Suprapubic skin (tissue), 4 donors: Measurements from ENCODE around the gene NCBP2L. TPM values are rescaled to one million over a fixed set of nuclear protein-coding genes. Genes with fewer than 3 reads are reported as not detected.

Source experiments
- DNase-seq, 2 donors: peaks; one replicate each; pipeline ENCODE4 v3.0.0-alpha.2; 2019; ENCODE audit warnings: low spot score in 2 of 2
- H3K27ac ChIP-seq: fragments of 200-600 bp; sonication (generic); one replicate; pipeline ENCODE4 v1.5.1; 2019
- H3K27me3 ChIP-seq: fragments of 200-600 bp; sonication (generic); one replicate; pipeline ENCODE4 v1.5.1; 2019
- H3K36me3 ChIP-seq: fragments of 200-600 bp; sonication (generic); one replicate; pipeline ENCODE4 v1.5.1; 2019
- H3K4me1 ChIP-seq: fragments of 200-600 bp; sonication (generic); one replicate; pipeline ENCODE4 v1.5.1; 2019
- H3K4me3 ChIP-seq: fragments of 200-600 bp; sonication (generic); one replicate; pipeline ENCODE4 v1.5.1; 2019; ENCODE audit warnings: mild to moderate bottlenecking
- H3K9me3 ChIP-seq: fragments of 200-600 bp; sonication (generic); one replicate; pipeline ENCODE4 v1.5.1; 2019
- CTCF ChIP-seq, 2 donors: fragments of 200-600 bp in 1 of 2; fragments of 450-650 bp in 1 of 2; sonication (generic) in 1 of 2; IDR thresholded peaks; one replicate each; pipeline ENCODE4 v1.5.1; 2016 to 2019; ENCODE audit warnings: antibody characterized with exemption in 2 of 2, mild to moderate bottlenecking in 1 of 2, moderate library complexity in 1 of 2
- EP300 ChIP-seq: sonication (generic); formaldehyde crosslinking; IDR thresholded peaks from one replicate; pipeline ENCODE4 v1.6.1; 2017; ENCODE audit warnings: antibody characterized with exemption
- POLR2A ChIP-seq, 2 donors: fragments of 450-650 bp; IDR thresholded peaks; one replicate each; pipeline ENCODE4 v1.6.1; 2017; ENCODE audit warnings: antibody characterized with exemption in 2 of 2, mild to moderate bottlenecking in 2 of 2, moderate library complexity in 2 of 2
- POLR2AphosphoS5 ChIP-seq, 3 donors: sonication (generic); formaldehyde crosslinking; IDR thresholded peaks; one replicate each; pipeline ENCODE4 v1.6.1; 2017; ENCODE audit warnings: antibody characterized with exemption in 3 of 3
- WGBS: methylation state at CpG from one replicate; pipeline ENCODE4 v1.1.5; 2018; 5-methylcytosine and 5-hydroxymethylcytosine counted together
- total RNA-seq, 4 donors: library from RNA; depleted of rRNA; stranded (reverse); fragments of >200 nt; gene quantifications; one replicate each; pipeline ENCODE4 v1.1.0, GENCODE V29; 2016

The NCBP2L gene
- total RNA-seq, 4 donors from 2014 or later: not detected

DNA sequence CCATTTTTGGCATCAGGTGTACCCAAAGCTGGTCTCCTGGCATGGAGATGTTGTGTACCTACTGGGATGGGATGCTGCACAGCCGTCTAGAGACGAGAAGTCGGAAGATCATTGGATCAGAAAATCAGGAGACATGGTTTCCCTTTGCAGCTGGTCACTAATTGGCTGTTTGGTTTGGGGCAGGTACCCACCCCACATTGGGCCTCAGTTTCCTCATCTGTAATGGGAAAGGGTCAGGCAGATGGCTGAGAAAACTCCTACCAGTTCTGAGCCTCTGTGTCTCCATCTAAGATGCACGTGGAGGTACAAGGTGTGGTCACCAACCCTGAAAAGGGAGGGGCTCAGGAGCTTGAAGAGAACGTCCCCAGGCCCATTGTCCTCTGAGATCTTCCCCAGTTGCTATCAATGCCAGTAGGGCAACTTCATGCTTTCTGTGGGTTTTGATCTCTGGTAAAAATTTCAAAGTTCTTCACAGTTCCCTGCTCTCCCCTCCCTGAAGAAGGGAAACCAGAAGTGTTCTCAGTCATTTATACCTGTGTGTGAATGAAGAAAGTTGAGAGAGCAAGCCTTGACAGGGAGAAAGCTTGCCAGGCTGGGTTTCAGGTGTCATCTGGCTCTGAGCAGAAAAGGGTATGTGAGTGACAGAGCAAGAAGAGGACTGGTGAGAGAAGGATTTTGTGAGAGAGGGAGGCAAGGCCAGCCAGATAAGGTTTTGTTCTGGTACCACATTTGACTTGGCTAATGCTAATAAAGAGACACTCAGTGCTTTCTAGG is 17.0 kb upstream of the NCBP2L start:
- peaks cover 4% of the 10 kb centered on the region for H3K4me1 ChIP-seq
- no peaks in the 10 kb centered on the region for H3K9me3 ChIP-seq
- H3K27me3 ChIP-seq: no peaks in the 10 kb centered on the region
- DNase-seq: no peak
- no peak overlapping the region for H3K27ac ChIP-seq
- H3K4me3 ChIP-seq: no peak overlapping the region
- 65% methylated on average over 5 of the region's 5 CpGs for WGBS
- no peak for TF ChIP-seq POLR2AphosphoS5 (IDR thresholded peaks at IDR 0.05)
- TF ChIP-seq CTCF (IDR thresholded peaks at IDR 0.05): no peak
- no peak for TF ChIP-seq POLR2A (IDR thresholded peaks at IDR 0.05)
- TF ChIP-seq EP300: no peak
- no peaks in the 10 kb centered on the region for H3K36me3 ChIP-seq

- H3K9me3 ChIP-seq: no peaks in the 10 kb centered on the region
- TF ChIP-seq POLR2AphosphoS5 (IDR thresholded peaks at IDR 0.05): no peak
- no peak for TF ChIP-seq CTCF (IDR thresholded peaks at IDR 0.05)
- no peak for TF ChIP-seq EP300
- TF ChIP-seq POLR2A (IDR thresholded peaks at IDR 0.05): no peak
- H3K4me3 ChIP-seq: no peak overlapping the region
- no peak for DNase-seq
- no peaks in the 10 kb centered on the region for H3K36me3 ChIP-seq
- no peak overlapping the region for H3K27ac ChIP-seq
- peaks cover 11% of the 10 kb centered on the region for H3K4me1 ChIP-seq
- WGBS: 79% methylated on average over 1 of the region's 1 CpG
- no peaks in the 10 kb centered on the region for H3K27me3 ChIP-seq
Observed at GRCh38 chrX:107763647-107764046, 13.9 kb upstream of the NCBP2L start.

GRCh38 chrX:107764845-107765608 is 12.5 kb upstream of the NCBP2L start:
- Histone ChIP-seq H3K4me1 (peaks cover 11% of the 10 kb centered on the region), H3K27ac (no peak overlapping the region), H3K9me3 (no peaks in the 10 kb centered on the region), H3K36me3 (no peaks in the 10 kb centered on the region), H3K4me3 (no peak overlapping the region), H3K27me3 (no peaks in the 10 kb centered on the region)
- 85% methylated on average over 11 of the region's 11 CpGs for WGBS
- DNase-seq: no peak
- TF ChIP-seq CTCF (IDR thresholded peaks at IDR 0.05): no peak
- TF ChIP-seq POLR2AphosphoS5 (IDR thresholded peaks at IDR 0.05): no peak
- TF ChIP-seq POLR2A (IDR thresholded peaks at IDR 0.05): no peak
- no peak for TF ChIP-seq EP300

- H3K9me3 ChIP-seq: no peaks in the 10 kb centered on the region
- H3K4me1 ChIP-seq: peaks cover 11% of the 10 kb centered on the region
- no peak overlapping the region for H3K4me3 ChIP-seq
- H3K27me3 ChIP-seq: no peaks in the 10 kb centered on the region
- no peaks in the 10 kb centered on the region for H3K36me3 ChIP-seq
- WGBS: 43% methylated on average over 8 of the region's 8 CpGs
- no peak overlapping the region for H3K27ac ChIP-seq
- DNase-seq: no peak
- no peak for TF ChIP-seq POLR2A (IDR thresholded peaks at IDR 0.05)
- no peak for TF ChIP-seq POLR2AphosphoS5 (IDR thresholded peaks at IDR 0.05)
- TF ChIP-seq EP300: no peak
- no peak for TF ChIP-seq CTCF (IDR thresholded peaks at IDR 0.05)
Observed at GRCh38 chrX:107766470-107767150, 10.9 kb upstream of the NCBP2L start.

- Histone ChIP-seq H3K4me1 (peaks cover 11% of the 10 kb centered on the region), H3K36me3 (no peaks in the 10 kb centered on the region), H3K27me3 (no peaks in the 10 kb centered on the region), H3K4me3 (no peak overlapping the region), H3K9me3 (no peaks in the 10 kb centered on the region), H3K27ac (no peak overlapping the region)
- 63% methylated on average over 2 of the region's 3 CpGs for WGBS
- TF ChIP-seq CTCF (IDR thresholded peaks at IDR 0.05) (no peak), POLR2AphosphoS5 (IDR thresholded peaks at IDR 0.05) (no peak), POLR2A (IDR thresholded peaks at IDR 0.05) (no peak), EP300 (no peak)
- DNase-seq: no peak
Observed at GRCh38 chrX:107768051-107768450, 9.5 kb upstream of the NCBP2L start.
